Caco-2 (cell line): Measurements from ENCODE around the gene CNTN5. TPM values are rescaled to one million over a fixed set of nuclear protein-coding genes. Genes with fewer than 3 reads are reported as not detected.

ENCODE experiments used
- BruUV-seq: library from RNA; stranded (reverse); fragments of 400-500 nt; replicated peaks from 2 replicates; lab custom pipeline; 2021; lab: Mats Ljungman, UMichigan
- CTCF ChIA-PET: fragments of 300-600 bp; sonication (Branson Sonifier 250); formaldehyde crosslinking; loops from one replicate; lab custom pipeline; 2022; ENCODE audit warnings: antibody characterized with exemption; lab: Charles Lee
- POLR2A ChIA-PET: fragments of 300-600 bp; sonication (Branson Sonifier 250); formaldehyde crosslinking; loops from one replicate; lab custom pipeline; 2022; ENCODE audit warnings: antibody characterized with exemption; lab: Charles Lee
- DNase-seq, 2 experiments: peaks; one replicate each; pipeline versions ENCODE4 v3.0.0 to v3.0.0-alpha.2; 2020 to 2022
- H3K27me3 ChIP-seq: replicated peaks from 2 replicates; pipeline ENCODE4 v1.6.0; 2011; ENCODE audit warnings: low read length; ENCODE audit not compliant: control insufficient read depth, insufficient read depth
- H3K36me3 ChIP-seq: 2 replicates; pipeline ENCODE4 v1.5.1; 2011; ENCODE audit warnings: low read length; ENCODE audit not compliant: control insufficient read depth, insufficient read depth
- H3K4me1 ChIP-seq: fragments of 250-450 bp; sonication (Bioruptor Pico); 2 replicates; pipeline ENCODE4 v1.5.1; 2020; ENCODE audit warnings: mild to moderate bottlenecking
- H3K4me3 ChIP-seq: 2 replicates; pipeline ENCODE4 v1.5.1; 2011; ENCODE audit warnings: low read depth, mild to moderate bottlenecking, control low read depth, low read length
- H3K9me3 ChIP-seq: fragments of 250-450 bp; sonication (Bioruptor Pico); 2 replicates; pipeline ENCODE4 v1.5.1; 2020; ENCODE audit warnings: mild to moderate bottlenecking, moderate library complexity
- H3K27ac Mint-ChIP-seq: one replicate; pipeline ENCODE4 v1.8.0; 2022; ENCODE audit warnings: mixed read lengths; ENCODE audit not compliant: unreplicated experiment
- H3K27me3 Mint-ChIP-seq: one replicate; pipeline ENCODE4 v1.8.0; 2022; ENCODE audit warnings: mixed read lengths; ENCODE audit not compliant: insufficient read depth, unreplicated experiment
- H3K36me3 Mint-ChIP-seq: one replicate; pipeline ENCODE4 v1.8.0; 2022; ENCODE audit warnings: mild to moderate bottlenecking, mixed read lengths; ENCODE audit not compliant: insufficient read depth, unreplicated experiment
- H3K4me1 Mint-ChIP-seq: one replicate; pipeline ENCODE4 v1.8.0; 2022; ENCODE audit warnings: low read depth, mixed read lengths; ENCODE audit not compliant: unreplicated experiment
- H3K4me3 Mint-ChIP-seq: one replicate; pipeline ENCODE4 v1.8.0; 2022; ENCODE audit warnings: mild to moderate bottlenecking, moderate library complexity, mixed read lengths; ENCODE audit not compliant: unreplicated experiment
- H3K9me3 Mint-ChIP-seq: one replicate; pipeline ENCODE4 v1.8.0; 2022; ENCODE audit warnings: mixed read lengths; ENCODE audit not compliant: unreplicated experiment
- CTCF ChIP-seq, 2 experiments: fragments of 200-600 bp in 1 of 2; IDR thresholded peaks; 1 replicate in 1 of 2; 2 replicates in 1 of 2; pipeline versions ENCODE4 v1.5.1 to v1.8.0; 2011 to 2022; ENCODE audit warnings: antibody characterized with exemption in 1 of 2, control low read depth in 1 of 2, inconsistent platforms in 1 of 2, low read depth in 1 of 2, low read length in 1 of 2, mild to moderate bottlenecking in 1 of 2, moderate library complexity in 1 of 2; ENCODE audit not compliant: insufficient read depth in 1 of 2, severe bottlenecking in 1 of 2, unreplicated experiment in 1 of 2
- intact Hi-C: fragments of 100-400 bp; cut with micrococcal nuclease; formaldehyde crosslinking; loops from one replicate; pipeline ENCODE4 v1.10.0; 2022; ENCODE audit not compliant: unreplicated experiment
- total RNA-seq: library from RNA; stranded (reverse); gene quantifications from 2 replicates; pipeline ENCODE4 v1.2.3, GENCODE V29; 2022

The CNTN5 gene
- total RNA-seq, 1 experiment from 2014 or later = 1.00 TPM

GRCh38 chr11:99509863-99510262 is 489.1 kb downstream of the CNTN5 start:
- Histone ChIP-seq H3K9me3 (no peaks in the 10 kb centered on the region), H3K27me3 (no peaks in the 10 kb centered on the region), H3K4me3 (no peak overlapping the region), H3K4me1 (no peaks in the 10 kb centered on the region), H3K36me3 (no peaks in the 10 kb centered on the region)
- ChIA-PET CTCF (no interaction called here), POLR2A (no interaction called here)
- intact Hi-C loops = no loop called here
- no TSS peak for BruUV-seq
- H3K9me3 Mint-ChIP-seq = no peaks in the 10 kb centered on the region
- peaks cover 2% of the 10 kb centered on the region for H3K27me3 Mint-ChIP-seq
- H3K4me1 Mint-ChIP-seq = no peaks in the 10 kb centered on the region
- no peak overlapping the region for H3K4me3 Mint-ChIP-seq
- H3K27ac Mint-ChIP-seq = no peak overlapping the region
- DNase-seq = no peak
- TF ChIP-seq CTCF (IDR thresholded peaks at IDR 0.05; ENCODE audit: insufficient read depth in 1 of 2, low read depth in 1 of 2, low read length in 1 of 2, severe bottlenecking in 1 of 2, unreplicated experiment in 1 of 2) = no peak
- H3K36me3 Mint-ChIP-seq = no peaks in the 10 kb centered on the region

GRCh38 chr11:99513368-99513767 is 492.6 kb downstream of the CNTN5 start:
- no peak overlapping the region for H3K4me3 ChIP-seq
- no peaks in the 10 kb centered on the region for H3K36me3 ChIP-seq
- Mint-ChIP-seq H3K4me1 (no peaks in the 10 kb centered on the region), H3K4me3 (no peak overlapping the region), H3K9me3 (no peaks in the 10 kb centered on the region), H3K36me3 (no peaks in the 10 kb centered on the region), H3K27me3 (no peaks in the 10 kb centered on the region), H3K27ac (no peak overlapping the region)
- no peak for DNase-seq
- ChIA-PET POLR2A (no interaction called here), CTCF (no interaction called here)
- TF ChIP-seq CTCF (IDR thresholded peaks at IDR 0.05; ENCODE audit: insufficient read depth in 1 of 2, low read depth in 1 of 2, low read length in 1 of 2, severe bottlenecking in 1 of 2, unreplicated experiment in 1 of 2) = no peak
- no peaks in the 10 kb centered on the region for H3K27me3 ChIP-seq
- H3K4me1 ChIP-seq = no peaks in the 10 kb centered on the region
- no peaks in the 10 kb centered on the region for H3K9me3 ChIP-seq
- intact Hi-C loops = no loop called here
- BruUV-seq = no TSS peak

- intact Hi-C loops = no loop called here
- Mint-ChIP-seq H3K4me1 (peaks cover 6% of the 10 kb centered on the region), H3K9me3 (no peaks in the 10 kb centered on the region), H3K36me3 (no peaks in the 10 kb centered on the region), H3K27me3 (peaks cover 8% of the 10 kb centered on the region), H3K4me3 (no peak overlapping the region), H3K27ac (no peak overlapping the region)
- no peaks in the 10 kb centered on the region for H3K9me3 ChIP-seq
- TF ChIP-seq CTCF (IDR thresholded peaks at IDR 0.05; ENCODE audit: insufficient read depth in 1 of 2, low read depth in 1 of 2, low read length in 1 of 2, severe bottlenecking in 1 of 2, unreplicated experiment in 1 of 2) = no peak
- no TSS peak for BruUV-seq
- ChIA-PET CTCF (no interaction called here), POLR2A (no interaction called here)
- no peaks in the 10 kb centered on the region for H3K36me3 ChIP-seq
- no peaks in the 10 kb centered on the region for H3K4me1 ChIP-seq
- no peak overlapping the region for H3K4me3 ChIP-seq
- no peaks in the 10 kb centered on the region for H3K27me3 ChIP-seq
- no peak for DNase-seq
These were observed 498.3 kb downstream of the CNTN5 start for GRCh38 chr11:99519095-99519494.
